ENCODE data around the gene IKZF2. TPM values are rescaled to one million over a fixed set of nuclear protein-coding genes. Genes with fewer than 3 reads are reported as not detected.

Gene IKZF2
- total and polyA plus RNA-seq, 10 of the 15 experiments (the other 5 are each of a cell fraction or from before 2014, with no cell fraction given): 15.2 to 266 (median 87.2) TPM

DNA sequence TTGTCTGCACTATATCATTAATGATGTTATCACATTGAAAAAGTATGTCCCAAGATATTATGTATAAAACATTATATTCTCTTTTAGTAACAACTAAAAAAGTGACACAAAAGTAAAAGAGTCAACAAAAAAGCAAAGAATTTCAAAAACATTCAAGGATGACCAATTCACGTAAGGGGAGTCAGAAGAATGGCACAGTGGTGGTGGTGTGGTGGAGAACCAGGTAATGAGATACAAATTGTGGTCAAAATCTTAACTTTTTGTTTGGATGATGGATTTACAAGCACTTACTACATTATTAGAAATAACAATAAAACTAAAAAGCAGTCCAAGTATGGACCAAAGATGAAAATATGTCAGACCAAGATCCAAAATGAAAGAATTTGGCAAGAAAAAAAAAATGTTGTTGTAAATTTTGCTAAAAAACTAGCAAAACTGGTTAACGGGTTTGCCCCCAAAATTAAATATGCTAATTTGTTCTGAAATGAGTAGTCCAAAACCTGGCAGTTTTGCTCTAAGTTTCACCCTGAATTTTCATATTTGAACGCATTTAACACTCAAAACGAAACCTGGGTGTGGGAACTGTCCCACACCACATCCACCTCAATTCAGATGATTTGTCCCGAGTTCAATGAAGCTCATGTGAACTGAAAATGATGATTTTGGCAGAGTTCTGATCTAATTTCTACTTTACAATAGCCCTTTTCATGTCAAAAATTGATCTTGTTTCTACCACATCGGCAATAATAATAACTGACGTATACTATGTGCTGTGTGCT, 135.8 kb downstream of the IKZF2 start (continued):
- TF ChIP-seq WRNIP1 (IDR thresholded peaks at IDR 0.05; ENCODE audit: borderline replicate concordance, low read depth, low read length) (no peak), E4F1 (IDR thresholded peaks at IDR 0.05; ENCODE audit: borderline replicate concordance, partially characterized antibody) (no peak), ZNF24 (IDR thresholded peaks at IDR 0.05) (no peak), SIX5 (IDR thresholded peaks at IDR 0.05; ENCODE audit: low read depth, low read length, severe bottlenecking) (no peak), GATAD2B (conservative IDR thresholded peaks at IDR 0.05; ENCODE audit: low read depth) (peak; percentile 99), SP1 (IDR thresholded peaks at IDR 0.05; ENCODE audit: low read depth, low read length) (peak; percentile 35), NR2C1 (IDR thresholded peaks at IDR 0.05) (no peak), NFXL1 (IDR thresholded peaks at IDR 0.05; ENCODE audit: borderline replicate concordance) (no peak), NR2C2 (IDR thresholded peaks at IDR 0.05; ENCODE audit: borderline replicate concordance, control insufficient read depth, insufficient read length, low read depth) (no peak), POU2F2 (IDR thresholded peaks at IDR 0.05; ENCODE audit: borderline replicate concordance, low read depth, low read length) (peak; percentile 99), HDGF (IDR thresholded peaks at IDR 0.05) (no peak), ATF7 (IDR thresholded peaks at IDR 0.05; ENCODE audit: low read depth) (peak; percentile 79)
- TF ChIP-seq, protein P1, sequence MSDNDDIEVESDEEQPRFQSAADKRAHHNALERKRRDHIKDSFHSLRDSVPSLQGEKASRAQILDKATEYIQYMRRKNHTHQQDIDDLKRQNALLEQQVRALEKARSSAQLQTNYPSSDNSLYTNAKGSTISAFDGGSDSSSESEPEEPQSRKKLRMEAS (IDR thresholded peaks at IDR 0.05; ENCODE audit: low read depth, low read length): no peak
- TF ChIP-seq, protein P2, sequence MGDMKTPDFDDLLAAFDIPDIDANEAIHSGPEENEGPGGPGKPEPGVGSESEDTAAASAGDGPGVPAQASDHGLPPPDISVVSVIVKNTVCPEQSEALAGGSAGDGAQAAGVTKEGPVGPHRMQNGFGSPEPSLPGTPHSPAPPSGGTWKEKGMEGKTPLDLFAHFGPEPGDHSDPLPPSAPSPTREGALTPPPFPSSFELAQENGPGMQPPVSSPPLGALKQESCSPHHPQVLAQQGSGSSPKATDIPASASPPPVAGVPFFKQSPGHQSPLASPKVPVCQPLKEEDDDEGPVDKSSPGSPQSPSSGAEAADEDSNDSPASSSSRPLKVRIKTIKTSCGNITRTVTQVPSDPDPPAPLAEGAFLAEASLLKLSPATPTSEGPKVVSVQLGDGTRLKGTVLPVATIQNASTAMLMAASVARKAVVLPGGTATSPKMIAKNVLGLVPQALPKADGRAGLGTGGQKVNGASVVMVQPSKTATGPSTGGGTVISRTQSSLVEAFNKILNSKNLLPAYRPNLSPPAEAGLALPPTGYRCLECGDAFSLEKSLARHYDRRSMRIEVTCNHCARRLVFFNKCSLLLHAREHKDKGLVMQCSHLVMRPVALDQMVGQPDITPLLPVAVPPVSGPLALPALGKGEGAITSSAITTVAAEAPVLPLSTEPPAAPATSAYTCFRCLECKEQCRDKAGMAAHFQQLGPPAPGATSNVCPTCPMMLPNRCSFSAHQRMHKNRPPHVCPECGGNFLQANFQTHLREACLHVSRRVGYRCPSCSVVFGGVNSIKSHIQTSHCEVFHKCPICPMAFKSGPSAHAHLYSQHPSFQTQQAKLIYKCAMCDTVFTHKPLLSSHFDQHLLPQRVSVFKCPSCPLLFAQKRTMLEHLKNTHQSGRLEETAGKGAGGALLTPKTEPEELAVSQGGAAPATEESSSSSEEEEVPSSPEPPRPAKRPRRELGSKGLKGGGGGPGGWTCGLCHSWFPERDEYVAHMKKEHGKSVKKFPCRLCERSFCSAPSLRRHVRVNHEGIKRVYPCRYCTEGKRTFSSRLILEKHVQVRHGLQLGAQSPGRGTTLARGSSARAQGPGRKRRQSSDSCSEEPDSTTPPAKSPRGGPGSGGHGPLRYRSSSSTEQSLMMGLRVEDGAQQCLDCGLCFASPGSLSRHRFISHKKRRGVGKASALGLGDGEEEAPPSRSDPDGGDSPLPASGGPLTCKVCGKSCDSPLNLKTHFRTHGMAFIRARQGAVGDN (IDR thresholded peaks at IDR 0.05): peak; percentile 44; the same call in 1 of the 2 replicates
- TF ChIP-seq, protein P3, sequence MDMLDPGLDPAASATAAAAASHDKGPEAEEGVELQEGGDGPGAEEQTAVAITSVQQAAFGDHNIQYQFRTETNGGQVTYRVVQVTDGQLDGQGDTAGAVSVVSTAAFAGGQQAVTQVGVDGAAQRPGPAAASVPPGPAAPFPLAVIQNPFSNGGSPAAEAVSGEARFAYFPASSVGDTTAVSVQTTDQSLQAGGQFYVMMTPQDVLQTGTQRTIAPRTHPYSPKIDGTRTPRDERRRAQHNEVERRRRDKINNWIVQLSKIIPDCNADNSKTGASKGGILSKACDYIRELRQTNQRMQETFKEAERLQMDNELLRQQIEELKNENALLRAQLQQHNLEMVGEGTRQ (IDR thresholded peaks at IDR 0.05; ENCODE audit: borderline replicate concordance, low read depth, low read length): no peak
- TF ChIP-seq, protein P4, sequence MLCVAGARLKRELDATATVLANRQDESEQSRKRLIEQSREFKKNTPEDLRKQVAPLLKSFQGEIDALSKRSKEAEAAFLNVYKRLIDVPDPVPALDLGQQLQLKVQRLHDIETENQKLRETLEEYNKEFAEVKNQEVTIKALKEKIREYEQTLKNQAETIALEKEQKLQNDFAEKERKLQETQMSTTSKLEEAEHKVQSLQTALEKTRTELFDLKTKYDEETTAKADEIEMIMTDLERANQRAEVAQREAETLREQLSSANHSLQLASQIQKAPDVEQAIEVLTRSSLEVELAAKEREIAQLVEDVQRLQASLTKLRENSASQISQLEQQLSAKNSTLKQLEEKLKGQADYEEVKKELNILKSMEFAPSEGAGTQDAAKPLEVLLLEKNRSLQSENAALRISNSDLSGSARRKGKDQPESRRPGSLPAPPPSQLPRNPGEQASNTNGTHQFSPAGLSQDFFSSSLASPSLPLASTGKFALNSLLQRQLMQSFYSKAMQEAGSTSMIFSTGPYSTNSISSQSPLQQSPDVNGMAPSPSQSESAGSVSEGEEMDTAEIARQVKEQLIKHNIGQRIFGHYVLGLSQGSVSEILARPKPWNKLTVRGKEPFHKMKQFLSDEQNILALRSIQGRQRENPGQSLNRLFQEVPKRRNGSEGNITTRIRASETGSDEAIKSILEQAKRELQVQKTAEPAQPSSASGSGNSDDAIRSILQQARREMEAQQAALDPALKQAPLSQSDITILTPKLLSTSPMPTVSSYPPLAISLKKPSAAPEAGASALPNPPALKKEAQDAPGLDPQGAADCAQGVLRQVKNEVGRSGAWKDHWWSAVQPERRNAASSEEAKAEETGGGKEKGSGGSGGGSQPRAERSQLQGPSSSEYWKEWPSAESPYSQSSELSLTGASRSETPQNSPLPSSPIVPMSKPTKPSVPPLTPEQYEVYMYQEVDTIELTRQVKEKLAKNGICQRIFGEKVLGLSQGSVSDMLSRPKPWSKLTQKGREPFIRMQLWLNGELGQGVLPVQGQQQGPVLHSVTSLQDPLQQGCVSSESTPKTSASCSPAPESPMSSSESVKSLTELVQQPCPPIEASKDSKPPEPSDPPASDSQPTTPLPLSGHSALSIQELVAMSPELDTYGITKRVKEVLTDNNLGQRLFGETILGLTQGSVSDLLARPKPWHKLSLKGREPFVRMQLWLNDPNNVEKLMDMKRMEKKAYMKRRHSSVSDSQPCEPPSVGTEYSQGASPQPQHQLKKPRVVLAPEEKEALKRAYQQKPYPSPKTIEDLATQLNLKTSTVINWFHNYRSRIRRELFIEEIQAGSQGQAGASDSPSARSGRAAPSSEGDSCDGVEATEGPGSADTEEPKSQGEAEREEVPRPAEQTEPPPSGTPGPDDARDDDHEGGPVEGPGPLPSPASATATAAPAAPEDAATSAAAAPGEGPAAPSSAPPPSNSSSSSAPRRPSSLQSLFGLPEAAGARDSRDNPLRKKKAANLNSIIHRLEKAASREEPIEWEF (IDR thresholded peaks at IDR 0.05; ENCODE audit: insufficient replicate concordance, low read depth, low read length): peak; percentile 99

All from GM12878 (cell line).